SK-N-SH (cell line): Measurements from ENCODE around the gene PSMD3. TPM values are rescaled to one million over a fixed set of nuclear protein-coding genes. Genes with fewer than 3 reads are reported as not detected.

ENCODE experiments used
- CTCF ChIA-PET: fragments of 300-600, 350-600 bp; formaldehyde crosslinking; extraction: SDS; loops from one replicate; lab custom pipeline; 2021; lab: Yijun Ruan, JAX
- POLR2A ChIA-PET: fragments of 350-600 bp; sonication (Branson Sonifier 250); formaldehyde crosslinking; extraction: SDS; loops from one replicate; lab custom pipeline; 2020; ENCODE audit warnings: antibody characterized with exemption, inconsistent platforms; lab: Yijun Ruan, JAX
- DNase-seq: peaks from one replicate; pipeline ENCODE4 v3.0.0; 2012
- H2AFZ ChIP-seq: fragments of 200-600 bp; sonication (generic); 2 replicates; pipeline ENCODE4 v1.8.1; 2016; ENCODE audit warnings: antibody characterized with exemption, mild to moderate bottlenecking, low read depth
- H3F3A ChIP-seq: fragments of 200-600 bp; sonication (generic); replicated peaks from 2 replicates; pipeline ENCODE3; 2016; ENCODE audit warnings: antibody characterized with exemption, mild to moderate bottlenecking; ENCODE audit not compliant: insufficient read depth
- H3K27ac ChIP-seq, 2 experiments: fragments of 200-500 bp in 1 of 2; fragments of 200-600 bp in 1 of 2; sonication (Bioruptor generic) in 1 of 2; sonication (generic), shearing (Covaris generic) in 1 of 2; 2 replicates each; pipeline versions ENCODE4 v1.5.1 to v1.6.1; 2014 to 2016; ENCODE audit warnings: low read depth in 2 of 2, inconsistent platforms in 1 of 2, low read length in 1 of 2, mild to moderate bottlenecking in 1 of 2, mixed read lengths in 1 of 2
- H3K27me3 ChIP-seq: fragments of 200-600 bp; sonication (generic), shearing (Covaris generic); 2 replicates; pipeline ENCODE4 v1.6.1; 2016; ENCODE audit warnings: mixed run types; ENCODE audit not compliant: insufficient read depth
- H3K36me3 ChIP-seq, 2 experiments: fragments of 200-500 bp in 1 of 2; fragments of 200-600 bp in 1 of 2; sonication (Bioruptor generic) in 1 of 2; sonication (generic) in 1 of 2; replicated peaks in 1 of 2; 2 replicates each; pipeline versions ENCODE3 to v1.5.1; 2014 to 2016; ENCODE audit warnings: low read length in 1 of 2, mild to moderate bottlenecking in 1 of 2; ENCODE audit not compliant: insufficient read depth in 2 of 2, control insufficient read depth in 1 of 2
- H3K4me1 ChIP-seq, 2 experiments: fragments of 200-500 bp in 1 of 2; fragments of 200-600 bp in 1 of 2; sonication (Bioruptor generic) in 1 of 2; sonication (generic), shearing (Covaris generic) in 1 of 2; 2 replicates each; pipeline versions ENCODE4 v1.5.1 to v1.6.1; 2014 to 2016; ENCODE audit warnings: low read depth in 1 of 2, low read length in 1 of 2, mixed run types in 1 of 2; ENCODE audit not compliant: insufficient read depth in 2 of 2, control insufficient read depth in 1 of 2
- H3K4me2 ChIP-seq: fragments of 200-600 bp; sonication (generic), shearing (Covaris generic); 2 replicates; pipeline ENCODE4 v1.6.1; 2017; ENCODE audit warnings: mixed run types
- H3K4me3 ChIP-seq, 2 experiments: fragments of 200-500 bp in 1 of 2; fragments of 200-600 bp in 1 of 2; sonication (Bioruptor generic) in 1 of 2; sonication (generic), shearing (Covaris generic) in 1 of 2; 2 replicates each; pipeline versions ENCODE4 v1.5.1 to v1.8.1; 2014 to 2016; ENCODE audit warnings: low read depth in 2 of 2, inconsistent platforms in 1 of 2, low read length in 1 of 2, mild to moderate bottlenecking in 1 of 2, mixed read lengths in 1 of 2, moderate library complexity in 1 of 2
- H3K79me2 ChIP-seq: fragments of 200-600 bp; sonication (generic); 2 replicates; pipeline ENCODE4 v1.8.1; 2017; ENCODE audit warnings: mild to moderate bottlenecking; ENCODE audit not compliant: insufficient read depth
- H3K9ac ChIP-seq: fragments of 200-600 bp; sonication (generic); 2 replicates; pipeline ENCODE4 v1.6.1; 2017; ENCODE audit warnings: mixed run types
- H3K9me2 ChIP-seq: fragments of 200-600 bp; sonication (generic); 2 replicates; pipeline ENCODE4 v1.6.1; 2017; ENCODE audit warnings: mixed run types
- H3K9me3 ChIP-seq: fragments of 200-600 bp; sonication (generic); 2 replicates; pipeline ENCODE4 v1.6.1; 2017; ENCODE audit warnings: mixed run types, mild to moderate bottlenecking, moderate library complexity
- H4K20me1 ChIP-seq: fragments of 200-600 bp; sonication (generic); 2 replicates; pipeline ENCODE4 v1.6.1; 2017; ENCODE audit warnings: mild to moderate bottlenecking, mixed run types; ENCODE audit not compliant: insufficient read depth
- ELF1 ChIP-seq: IDR thresholded peaks from 2 replicates; pipeline ENCODE4 v1.4.0; 2012
- EZH2phosphoT487 ChIP-seq: fragments of 200-600 bp; sonication (generic); IDR thresholded peaks from 2 replicates; pipeline ENCODE4 v1.6.1; 2017; ENCODE audit warnings: low read depth, mixed run types, mild to moderate bottlenecking, antibody characterized with exemption, moderate library complexity, borderline replicate concordance
- FOXJ3 ChIP-seq: sonication (generic); formaldehyde crosslinking; IDR thresholded peaks from 2 replicates; pipeline ENCODE4 v1.5.1; 2020; ENCODE audit warnings: mild to moderate bottlenecking, missing genetic modification reagents
- FOXM1 ChIP-seq: IDR thresholded peaks from 2 replicates; pipeline ENCODE4 v1.4.0; 2012; ENCODE audit warnings: low read depth, mild to moderate bottlenecking
- GATA2 ChIP-seq: sonication (generic); formaldehyde crosslinking; IDR thresholded peaks from 2 replicates; pipeline ENCODE4 v1.5.0; 2020; ENCODE audit warnings: mild to moderate bottlenecking, missing genetic modification reagents
- JUND ChIP-seq: IDR thresholded peaks from 2 replicates; pipeline ENCODE4 v1.4.0; 2012
- MXI1 ChIP-seq: IDR thresholded peaks from 2 replicates; pipeline ENCODE4 v1.6.1; 2012; ENCODE audit warnings: mild to moderate bottlenecking, low read depth, low read length, improper control_type of control experiment
- NFIC ChIP-seq: IDR thresholded peaks from 2 replicates; pipeline ENCODE4 v1.4.0; 2012; ENCODE audit warnings: borderline replicate concordance
- NRF1 ChIP-seq: IDR thresholded peaks from 2 replicates; pipeline ENCODE4 v1.6.1; 2012; ENCODE audit warnings: low read depth, mild to moderate bottlenecking, low read length
- POLR2AphosphoS5 ChIP-seq: IDR thresholded peaks from 2 replicates; pipeline ENCODE4 v1.6.1; 2012; ENCODE audit warnings: low read depth, low read length
- RXRA ChIP-seq: IDR thresholded peaks from 2 replicates; pipeline ENCODE4 v1.4.0; 2012; ENCODE audit warnings: low read depth, mild to moderate bottlenecking, borderline replicate concordance
- SIN3A ChIP-seq: IDR thresholded peaks from 2 replicates; pipeline ENCODE4 v1.6.1; 2012; ENCODE audit warnings: low read depth, mild to moderate bottlenecking, low read length, moderate library complexity, borderline replicate concordance
- SMC3 ChIP-seq: IDR thresholded peaks from 2 replicates; pipeline ENCODE4 v1.6.1; 2012; ENCODE audit warnings: low read depth, low read length, improper control_type of control experiment
- TEAD4 ChIP-seq: IDR thresholded peaks from 2 replicates; pipeline ENCODE4 v1.4.0; 2012; ENCODE audit warnings: mild to moderate bottlenecking, borderline replicate concordance; ENCODE audit not compliant: insufficient read depth
- YY1 ChIP-seq: IDR thresholded peaks from 2 replicates; pipeline ENCODE4 v1.4.0; 2012; ENCODE audit warnings: low read depth, mild to moderate bottlenecking
- WGBS: methylation state at CpG from one replicate; pipeline ENCODE4 v1.1.6; 2017; ENCODE audit warnings: low lambda C conversion rate; 5-methylcytosine and 5-hydroxymethylcytosine counted together
- polyA plus RNA-seq, 3 experiments: library from polyadenylated mRNA; depleted of rRNA; stranded (reverse); fragments of >200 nt; gene quantifications; 2 replicates each; pipeline ENCODE4 v1.2.3, GENCODE V29; 2012
- TF ChIP-seq, protein P1 (sequence below): IDR thresholded peaks from 2 replicates; pipeline ENCODE4 v1.4.0; 2012; ENCODE audit warnings: low read depth
- TF ChIP-seq, protein P2 (sequence below): fragments of 200-600 bp; sonication (generic); IDR thresholded peaks from 2 replicates; pipeline ENCODE4 v1.6.1; 2017; ENCODE audit warnings: antibody characterized with exemption, mild to moderate bottlenecking, moderate library complexity
- TF ChIP-seq, protein P3 (sequence below): IDR thresholded peaks from 2 replicates; pipeline ENCODE4; 2012
- TF ChIP-seq, protein P4 (sequence below): IDR thresholded peaks from 2 replicates; pipeline ENCODE4 v1.4.0; 2012; ENCODE audit warnings: low read depth, borderline replicate concordance
- TF ChIP-seq, protein P5 (sequence below): fragments of 150-350 bp; IDR thresholded peaks from 2 replicates; pipeline ENCODE4 v1.6.1; 2016; ENCODE audit warnings: mild to moderate bottlenecking, low read depth, low read length

Gene PSMD3
- polyA plus RNA-seq, 1 of the 3 experiments (the other 2 are of a cell fraction) = 104 TPM

DNA sequence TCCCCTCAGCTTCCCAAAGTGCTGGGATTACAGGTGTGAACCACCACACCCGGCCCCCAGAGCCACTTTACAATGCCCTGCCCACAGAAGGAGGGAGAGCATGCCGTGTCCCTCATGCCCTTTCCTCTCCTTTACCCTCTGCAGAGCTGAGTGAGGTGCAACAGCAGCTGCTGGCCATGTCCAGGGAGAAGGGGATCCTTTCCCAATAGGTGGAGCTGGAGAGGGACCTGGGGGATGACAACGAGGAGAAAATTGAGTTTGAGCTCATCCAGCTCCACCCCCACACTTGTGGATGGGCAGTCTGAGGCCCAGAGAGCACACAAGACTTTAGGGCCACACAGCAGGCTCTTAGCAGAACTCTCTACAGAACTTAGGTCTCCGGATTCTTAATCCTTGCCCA, 25.7 kb upstream of the PSMD3 start:
- 72% methylated on average over 4 of the region's 4 CpGs for WGBS

More for the DNA sequence above, 25.7 kb upstream of the PSMD3 start:
- Histone ChIP-seq H3K27me3 (no peaks in the 10 kb centered on the region), H3K4me3 (no peak overlapping the region), H3K27ac (no peak overlapping the region), H3K36me3 (no peaks in the 10 kb centered on the region), H3K4me2 (no peak overlapping the region), H4K20me1 (no peaks in the 10 kb centered on the region), H3K4me1 (peaks cover 0 to 11% of the 10 kb centered on the region in 2 experiments; a peak in 1 of 4 replicates), H3K79me2 (no peaks in the 10 kb centered on the region), H3K9me3 (no peaks in the 10 kb centered on the region), H2AFZ (no peak overlapping the region), H3K9ac (no peak overlapping the region), H3K9me2 (no peaks in the 10 kb centered on the region), H3F3A (no peaks in the 10 kb centered on the region)
- POLR2A ChIA-PET = no interaction called here
- DNase-seq = no peak
- TF ChIP-seq JUND (no peak), ELF1 (no peak), NFIC (no peak), YY1 (no peak), RXRA (no peak), GATA2 (no peak), EZH2phosphoT487 (no peak), FOXM1 (no peak), SMC3 (no peak), SIN3A (no peak), TEAD4 (no peak), MXI1 (no peak), FOXJ3 (CRISPR knock-in tag) (no peak), NRF1 (no peak), POLR2AphosphoS5 (no peak)
- TF ChIP-seq, protein P1, sequence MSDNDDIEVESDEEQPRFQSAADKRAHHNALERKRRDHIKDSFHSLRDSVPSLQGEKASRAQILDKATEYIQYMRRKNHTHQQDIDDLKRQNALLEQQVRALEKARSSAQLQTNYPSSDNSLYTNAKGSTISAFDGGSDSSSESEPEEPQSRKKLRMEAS = no peak
- TF ChIP-seq, protein P2, sequence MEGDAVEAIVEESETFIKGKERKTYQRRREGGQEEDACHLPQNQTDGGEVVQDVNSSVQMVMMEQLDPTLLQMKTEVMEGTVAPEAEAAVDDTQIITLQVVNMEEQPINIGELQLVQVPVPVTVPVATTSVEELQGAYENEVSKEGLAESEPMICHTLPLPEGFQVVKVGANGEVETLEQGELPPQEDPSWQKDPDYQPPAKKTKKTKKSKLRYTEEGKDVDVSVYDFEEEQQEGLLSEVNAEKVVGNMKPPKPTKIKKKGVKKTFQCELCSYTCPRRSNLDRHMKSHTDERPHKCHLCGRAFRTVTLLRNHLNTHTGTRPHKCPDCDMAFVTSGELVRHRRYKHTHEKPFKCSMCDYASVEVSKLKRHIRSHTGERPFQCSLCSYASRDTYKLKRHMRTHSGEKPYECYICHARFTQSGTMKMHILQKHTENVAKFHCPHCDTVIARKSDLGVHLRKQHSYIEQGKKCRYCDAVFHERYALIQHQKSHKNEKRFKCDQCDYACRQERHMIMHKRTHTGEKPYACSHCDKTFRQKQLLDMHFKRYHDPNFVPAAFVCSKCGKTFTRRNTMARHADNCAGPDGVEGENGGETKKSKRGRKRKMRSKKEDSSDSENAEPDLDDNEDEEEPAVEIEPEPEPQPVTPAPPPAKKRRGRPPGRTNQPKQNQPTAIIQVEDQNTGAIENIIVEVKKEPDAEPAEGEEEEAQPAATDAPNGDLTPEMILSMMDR = no peak
- TF ChIP-seq, protein P3, sequence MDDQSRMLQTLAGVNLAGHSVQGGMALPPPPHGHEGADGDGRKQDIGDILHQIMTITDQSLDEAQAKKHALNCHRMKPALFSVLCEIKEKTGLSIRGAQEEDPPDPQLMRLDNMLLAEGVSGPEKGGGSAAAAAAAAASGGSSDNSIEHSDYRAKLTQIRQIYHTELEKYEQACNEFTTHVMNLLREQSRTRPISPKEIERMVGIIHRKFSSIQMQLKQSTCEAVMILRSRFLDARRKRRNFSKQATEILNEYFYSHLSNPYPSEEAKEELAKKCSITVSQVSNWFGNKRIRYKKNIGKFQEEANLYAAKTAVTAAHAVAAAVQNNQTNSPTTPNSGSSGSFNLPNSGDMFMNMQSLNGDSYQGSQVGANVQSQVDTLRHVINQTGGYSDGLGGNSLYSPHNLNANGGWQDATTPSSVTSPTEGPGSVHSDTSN = no peak
- TF ChIP-seq, protein P4, sequence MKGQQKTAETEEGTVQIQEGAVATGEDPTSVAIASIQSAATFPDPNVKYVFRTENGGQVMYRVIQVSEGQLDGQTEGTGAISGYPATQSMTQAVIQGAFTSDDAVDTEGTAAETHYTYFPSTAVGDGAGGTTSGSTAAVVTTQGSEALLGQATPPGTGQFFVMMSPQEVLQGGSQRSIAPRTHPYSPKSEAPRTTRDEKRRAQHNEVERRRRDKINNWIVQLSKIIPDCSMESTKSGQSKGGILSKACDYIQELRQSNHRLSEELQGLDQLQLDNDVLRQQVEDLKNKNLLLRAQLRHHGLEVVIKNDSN = no peak
- TF ChIP-seq, protein P5, sequence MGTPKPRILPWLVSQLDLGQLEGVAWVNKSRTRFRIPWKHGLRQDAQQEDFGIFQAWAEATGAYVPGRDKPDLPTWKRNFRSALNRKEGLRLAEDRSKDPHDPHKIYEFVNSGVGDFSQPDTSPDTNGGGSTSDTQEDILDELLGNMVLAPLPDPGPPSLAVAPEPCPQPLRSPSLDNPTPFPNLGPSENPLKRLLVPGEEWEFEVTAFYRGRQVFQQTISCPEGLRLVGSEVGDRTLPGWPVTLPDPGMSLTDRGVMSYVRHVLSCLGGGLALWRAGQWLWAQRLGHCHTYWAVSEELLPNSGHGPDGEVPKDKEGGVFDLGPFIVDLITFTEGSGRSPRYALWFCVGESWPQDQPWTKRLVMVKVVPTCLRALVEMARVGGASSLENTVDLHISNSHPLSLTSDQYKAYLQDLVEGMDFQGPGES = no peak
- CTCF ChIA-PET = interaction anchor here (0.9 to 5.5 kb wide), 5 partner anchors 14 to 72 kb away, joined by 3 to 56 read pairs (median 4); partner anchors contain the start of gene PSMD3
